Mucosa of gallbladder (tissue), 1 donor: ENCODE measurements around the gene VAT1L. TPM values are rescaled to one million over a fixed set of nuclear protein-coding genes. Genes with fewer than 3 reads are reported as not detected.
A peak's percentile ranks its signal among the peaks of the same experiment; 100 is the strongest.
"Not testable (repeated sequence)": the region's sequence is repeated elsewhere in the genome, so short reads cannot be mapped to it uniquely, and the experiment has no call there.

Source experiments
- DNase-seq: peaks from one replicate; pipeline ENCODE4 v3.0.0-alpha.2; 2020; ENCODE audit warnings: low spot score
- total RNA-seq: library from RNA; stranded (reverse); gene quantifications from one replicate; pipeline ENCODE4 v1.2.1, GENCODE V29; 2021
- donor health status: DM: no; HTN: no; CAD: no.

Gene VAT1L
- total RNA-seq, 1 donor from 2014 or later: 12.2 TPM

- DNase-seq: no peak
Measured at GRCh38 chr16:77910021-77910420, 121.7 kb downstream of the VAT1L start.

GRCh38 chr16:77912617-77913016, 124.3 kb downstream of the VAT1L start:
- DNase-seq: no peak

- DNase-seq: no peak
Measured at GRCh38 chr16:77913738-77914253, 125.4 kb downstream of the VAT1L start.

- DNase-seq: no peak
Measured at GRCh38 chr16:77916111-77916510, 127.7 kb downstream of the VAT1L start.

- no peak for DNase-seq
Measured at GRCh38 chr16:77917971-77918370, 129.6 kb downstream of the VAT1L start.

GRCh38 chr16:77918809-77919707, 130.7 kb downstream of the VAT1L start:
- DNase-seq: peak; percentile 51

GRCh38 chr16:77919761-77920415, 131.5 kb downstream of the VAT1L start:
- DNase-seq: no peak

GRCh38 chr16:77920984-77921383, 132.6 kb downstream of the VAT1L start:
- no peak for DNase-seq

GRCh38 chr16:77922228-77922754, 133.9 kb downstream of the VAT1L start:
- DNase-seq: no peak

- no peak for DNase-seq
Measured at GRCh38 chr16:77925531-77925930, 137.2 kb downstream of the VAT1L start.

- DNase-seq: no peak
Measured at GRCh38 chr16:77928096-77928495, 139.7 kb downstream of the VAT1L start.

GRCh38 chr16:77929004-77929403, 140.6 kb downstream of the VAT1L start:
- no peak for DNase-seq

GRCh38 chr16:77931058-77931457, 142.7 kb downstream of the VAT1L start:
- DNase-seq: no peak

GRCh38 chr16:77937473-77938149, 149.2 kb downstream of the VAT1L start:
- no peak for DNase-seq

GRCh38 chr16:77938913-77939312, 150.5 kb downstream of the VAT1L start:
- no peak for DNase-seq

GRCh38 chr16:77939968-77940367, 151.6 kb downstream of the VAT1L start:
- DNase-seq: no peak

- no peak for DNase-seq
Measured at GRCh38 chr16:77943801-77944200, 155.4 kb downstream of the VAT1L start.

GRCh38 chr16:77944631-77945030, 156.3 kb downstream of the VAT1L start:
- DNase-seq: no peak

- no peak for DNase-seq
Measured at GRCh38 chr16:77945126-77945525, 156.8 kb downstream of the VAT1L start.

GRCh38 chr16:77946823-77947222, 158.5 kb downstream of the VAT1L start:
- no peak for DNase-seq

- not testable (repeated sequence) for DNase-seq
Measured at GRCh38 chr16:77947590-77947989, 159.2 kb downstream of the VAT1L start.

GRCh38 chr16:77948835-77949234, 160.5 kb downstream of the VAT1L start:
- DNase-seq: no peak
